ENCODE measurements around the gene LIN7A. TPM values are rescaled to one million over a fixed set of nuclear protein-coding genes. Genes with fewer than 3 reads are reported as not detected.

Gene LIN7A
- total and polyA plus RNA-seq, 9 donors = 2.6 to 13.1 (median 6.6) TPM

GRCh38 chr12:80860206-80860605 is 77.5 kb downstream of the LIN7A start:
- Histone ChIP-seq H3K4me1 (ENCODE audit: insufficient read depth) (no peaks in the 10 kb centered on the region), H3K27me3 (no peaks in the 10 kb centered on the region), H3K36me3 (no peaks in the 10 kb centered on the region), H3K9me3 (no peaks in the 10 kb centered on the region), H3K4me3 (no peak overlapping the region), H3K27ac (no peak overlapping the region)
- no peak for TF ChIP-seq POLR2A (IDR thresholded peaks at IDR 0.05)
- no peak for TF ChIP-seq EP300 (IDR thresholded peaks at IDR 0.05)
- no peak for TF ChIP-seq CTCF (IDR thresholded peaks at IDR 0.05)
- DNase-seq = no peak
- WGBS, 3 donors = 87 to 92% (median 91%) methylated on average over 2 of the region's 2 CpGs
- intact Hi-C loops (cut with DNase I) = no loop called here

GRCh38 chr12:80858356-80858755 is 79.4 kb downstream of the LIN7A start:
- no peak for TF ChIP-seq CTCF (IDR thresholded peaks at IDR 0.05)
- TF ChIP-seq POLR2A (IDR thresholded peaks at IDR 0.05) = no peak
- TF ChIP-seq EP300 (IDR thresholded peaks at IDR 0.05) = no peak
- H3K4me1 ChIP-seq (ENCODE audit: insufficient read depth) = no peaks in the 10 kb centered on the region
- no peaks in the 10 kb centered on the region for H3K36me3 ChIP-seq
- no peak overlapping the region for H3K4me3 ChIP-seq
- H3K27ac ChIP-seq = no peak overlapping the region
- no peaks in the 10 kb centered on the region for H3K9me3 ChIP-seq
- intact Hi-C loops (cut with DNase I) = no loop called here
- H3K27me3 ChIP-seq = no peaks in the 10 kb centered on the region
- no peak for DNase-seq

GRCh38 chr12:80857311-80857710 is 80.4 kb downstream of the LIN7A start:
- TF ChIP-seq EP300 (IDR thresholded peaks at IDR 0.05) (no peak), POLR2A (IDR thresholded peaks at IDR 0.05) (no peak), CTCF (IDR thresholded peaks at IDR 0.05) (no peak)
- Histone ChIP-seq H3K27me3 (no peaks in the 10 kb centered on the region), H3K27ac (no peak overlapping the region), H3K9me3 (no peaks in the 10 kb centered on the region), H3K4me1 (ENCODE audit: insufficient read depth) (no peaks in the 10 kb centered on the region), H3K4me3 (no peak overlapping the region), H3K36me3 (no peaks in the 10 kb centered on the region)
- 92 to 98% (median 97%) methylated on average over 1 of the region's 1 CpG for WGBS, 3 donors
- no peak for DNase-seq
- intact Hi-C loops (cut with DNase I) = no loop called here

- no peak overlapping the region for H3K4me3 ChIP-seq
- no peaks in the 10 kb centered on the region for H3K4me1 ChIP-seq (ENCODE audit: insufficient read depth)
- no peak overlapping the region for H3K27ac ChIP-seq
- no peaks in the 10 kb centered on the region for H3K9me3 ChIP-seq
- no peaks in the 10 kb centered on the region for H3K27me3 ChIP-seq
- intact Hi-C loops (cut with DNase I) = no loop called here
- no peaks in the 10 kb centered on the region for H3K36me3 ChIP-seq
- no peak for TF ChIP-seq CTCF (IDR thresholded peaks at IDR 0.05)
- no peak for TF ChIP-seq EP300 (IDR thresholded peaks at IDR 0.05)
- no peak for DNase-seq
Observed at GRCh38 chr12:80849337-80849736, 88.4 kb downstream of the LIN7A start.

DNA sequence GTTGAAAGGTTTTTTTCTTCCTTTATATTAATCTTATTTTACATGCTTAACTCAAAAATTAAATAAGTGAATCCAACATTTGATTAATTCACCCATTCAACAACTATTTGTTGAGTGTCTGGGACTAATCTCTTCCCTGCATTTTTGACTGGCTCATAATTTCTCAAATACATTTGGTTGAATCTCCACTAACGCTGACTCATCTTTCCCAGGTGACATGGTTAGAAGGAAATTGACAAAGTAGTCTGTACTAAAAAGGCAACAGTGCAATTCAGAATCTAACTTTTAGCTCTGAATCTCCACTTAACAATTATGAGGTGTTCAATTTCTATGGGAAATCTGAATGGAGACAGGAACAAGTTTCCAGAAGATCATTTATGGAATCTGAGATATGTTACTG is 88.9 kb downstream of the LIN7A start:
- H3K27me3 ChIP-seq = no peaks in the 10 kb centered on the region
- H3K27ac ChIP-seq = no peak overlapping the region
- no peak for DNase-seq
- WGBS, 3 donors = 95 to 96% (median 95%) methylated on average over 1 of the region's 1 CpG
- no peaks in the 10 kb centered on the region for H3K4me1 ChIP-seq (ENCODE audit: insufficient read depth)
- no peak for TF ChIP-seq CTCF (IDR thresholded peaks at IDR 0.05)
- TF ChIP-seq EP300 (IDR thresholded peaks at IDR 0.05) = no peak
- TF ChIP-seq POLR2A (IDR thresholded peaks at IDR 0.05) = no peak
- H3K9me3 ChIP-seq = no peaks in the 10 kb centered on the region
- no peak overlapping the region for H3K4me3 ChIP-seq
- intact Hi-C loops (cut with DNase I) = no loop called here
- no peaks in the 10 kb centered on the region for H3K36me3 ChIP-seq
